Brain microvascular endothelial cell (primary cell): Measurements from ENCODE around the gene MDM2.

Experiments used
- DNase-seq: peaks from one replicate; pipeline ENCODE4 v3.0.0-alpha.2; 2020
- H3K27ac ChIP-seq: fragments of 250-450 bp; sonication (Bioruptor Pico); 2 replicates; pipeline ENCODE4 v1.5.1; 2020; ENCODE audit warnings: mild to moderate bottlenecking, moderate library complexity
- H3K27me3 ChIP-seq: fragments of 250-450 bp; sonication (Bioruptor Pico); replicated peaks from 2 replicates; pipeline ENCODE4 v1.5.1; 2020; ENCODE audit warnings: mild to moderate bottlenecking
- H3K36me3 ChIP-seq: fragments of 250-450 bp; sonication (Bioruptor Pico); replicated peaks from 2 replicates; pipeline ENCODE4 v1.5.1; 2020; ENCODE audit warnings: mild to moderate bottlenecking
- H3K4me3 ChIP-seq: 2 replicates; pipeline ENCODE4 v1.5.1; 2011; ENCODE audit warnings: low read depth, mild to moderate bottlenecking, control low read depth, low read length, moderate library complexity
- in situ Hi-C: cut with HindIII; loops from 2 replicates; pipeline ENCODE4 v1.10.0; 2017; ENCODE audit warnings: low sequenced_read_pairs, low pct_ligation_motif_present
- TF ChIP-seq, protein P1 (sequence below): IDR thresholded peaks from 2 replicates; pipeline ENCODE4 v1.5.1; 2011; ENCODE audit warnings: low read depth, mild to moderate bottlenecking, moderate library complexity, low read length, control low read depth, inconsistent platforms; ENCODE audit errors: missing control alignments

MDM2 gene

DNA sequence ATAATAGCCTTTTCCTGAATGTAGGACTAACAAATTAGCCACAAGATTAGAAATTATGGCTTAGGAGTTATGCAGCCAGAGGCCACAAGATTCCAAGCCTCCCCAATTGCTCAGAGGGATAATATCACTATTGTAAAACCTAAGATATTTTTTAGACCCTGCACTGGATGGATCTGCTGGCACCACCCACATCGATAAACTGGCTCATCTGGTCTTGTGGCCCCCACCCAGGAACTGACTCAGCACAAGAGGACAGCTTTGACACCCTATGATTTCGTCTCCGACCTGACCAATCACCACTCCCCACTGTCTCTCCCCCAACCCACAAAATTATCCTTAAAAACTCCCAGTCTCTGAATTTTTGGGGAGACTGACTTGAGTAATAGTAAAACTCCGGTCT is 70.3 kb downstream of the MDM2 start:
- in situ Hi-C loops, result no loop called here
- H3K4me3 ChIP-seq, result no peak overlapping the region
- no peak for DNase-seq
- H3K27me3 ChIP-seq, result no peaks in the 10 kb centered on the region
- no peak overlapping the region for H3K27ac ChIP-seq
- H3K36me3 ChIP-seq, result no peaks in the 10 kb centered on the region
- TF ChIP-seq, protein P1, sequence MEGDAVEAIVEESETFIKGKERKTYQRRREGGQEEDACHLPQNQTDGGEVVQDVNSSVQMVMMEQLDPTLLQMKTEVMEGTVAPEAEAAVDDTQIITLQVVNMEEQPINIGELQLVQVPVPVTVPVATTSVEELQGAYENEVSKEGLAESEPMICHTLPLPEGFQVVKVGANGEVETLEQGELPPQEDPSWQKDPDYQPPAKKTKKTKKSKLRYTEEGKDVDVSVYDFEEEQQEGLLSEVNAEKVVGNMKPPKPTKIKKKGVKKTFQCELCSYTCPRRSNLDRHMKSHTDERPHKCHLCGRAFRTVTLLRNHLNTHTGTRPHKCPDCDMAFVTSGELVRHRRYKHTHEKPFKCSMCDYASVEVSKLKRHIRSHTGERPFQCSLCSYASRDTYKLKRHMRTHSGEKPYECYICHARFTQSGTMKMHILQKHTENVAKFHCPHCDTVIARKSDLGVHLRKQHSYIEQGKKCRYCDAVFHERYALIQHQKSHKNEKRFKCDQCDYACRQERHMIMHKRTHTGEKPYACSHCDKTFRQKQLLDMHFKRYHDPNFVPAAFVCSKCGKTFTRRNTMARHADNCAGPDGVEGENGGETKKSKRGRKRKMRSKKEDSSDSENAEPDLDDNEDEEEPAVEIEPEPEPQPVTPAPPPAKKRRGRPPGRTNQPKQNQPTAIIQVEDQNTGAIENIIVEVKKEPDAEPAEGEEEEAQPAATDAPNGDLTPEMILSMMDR, result no peak

DNA sequence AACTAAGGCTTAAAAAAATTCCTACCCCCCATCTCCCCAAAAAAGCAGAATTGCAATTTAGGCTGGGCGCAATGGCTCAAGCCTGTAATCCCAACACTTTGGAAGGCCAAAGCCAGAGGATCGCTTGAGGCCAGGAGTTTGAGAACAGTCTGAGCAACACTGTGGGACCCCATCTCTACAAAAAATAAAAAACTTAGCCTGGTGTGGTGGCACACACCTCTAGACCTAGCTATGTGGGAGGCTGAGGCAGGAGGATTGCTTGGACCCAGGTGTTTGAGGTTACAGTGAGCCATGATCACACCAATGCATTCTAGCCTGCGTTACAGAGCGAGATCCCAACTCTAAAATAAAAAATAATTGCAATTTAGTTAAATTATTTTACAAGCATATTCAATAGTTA is 70.9 kb downstream of the MDM2 start:
- no peak overlapping the region for H3K27ac ChIP-seq
- no peaks in the 10 kb centered on the region for H3K27me3 ChIP-seq
- in situ Hi-C loops, result no loop called here
- no peaks in the 10 kb centered on the region for H3K36me3 ChIP-seq
- TF ChIP-seq, protein P1, result no peak
- no peak for DNase-seq
- no peak overlapping the region for H3K4me3 ChIP-seq

DNA sequence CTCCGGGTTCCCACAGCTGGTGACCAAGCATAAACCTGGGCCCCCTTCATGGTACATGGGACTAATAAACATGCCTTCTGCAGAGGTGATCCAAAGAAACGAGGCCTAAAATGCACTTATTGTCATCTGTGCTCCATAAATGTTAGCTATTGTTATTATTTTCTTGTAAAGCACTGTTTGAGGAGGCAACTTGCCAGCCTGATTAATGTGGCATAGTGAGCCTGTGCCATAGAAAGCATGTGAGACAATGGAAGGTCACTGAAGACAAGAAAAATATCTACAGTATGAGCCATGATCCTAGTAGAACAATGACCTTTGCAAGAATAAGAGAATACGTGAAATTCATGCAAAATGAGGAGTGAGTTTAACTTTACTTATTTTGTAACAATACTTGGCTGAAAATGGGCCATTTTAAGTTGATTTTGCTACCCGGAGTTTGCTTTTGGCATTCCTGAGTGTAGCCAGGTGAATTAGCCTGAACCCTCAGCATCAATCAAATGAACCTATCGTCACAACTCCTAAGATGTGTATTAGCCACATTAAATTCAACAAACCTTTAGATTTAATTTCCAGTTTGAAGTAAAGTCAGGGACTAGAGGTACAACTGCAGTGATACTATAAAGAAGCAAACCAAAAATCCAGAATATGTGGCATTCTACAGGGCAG is 72.8 kb downstream of the MDM2 start:
- no peak overlapping the region for H3K4me3 ChIP-seq
- H3K27ac ChIP-seq, result no peak overlapping the region
- H3K36me3 ChIP-seq, result no peaks in the 10 kb centered on the region
- TF ChIP-seq, protein P1, result no peak
- no peaks in the 10 kb centered on the region for H3K27me3 ChIP-seq
- in situ Hi-C loops, result no loop called here
- no peak for DNase-seq

DNA sequence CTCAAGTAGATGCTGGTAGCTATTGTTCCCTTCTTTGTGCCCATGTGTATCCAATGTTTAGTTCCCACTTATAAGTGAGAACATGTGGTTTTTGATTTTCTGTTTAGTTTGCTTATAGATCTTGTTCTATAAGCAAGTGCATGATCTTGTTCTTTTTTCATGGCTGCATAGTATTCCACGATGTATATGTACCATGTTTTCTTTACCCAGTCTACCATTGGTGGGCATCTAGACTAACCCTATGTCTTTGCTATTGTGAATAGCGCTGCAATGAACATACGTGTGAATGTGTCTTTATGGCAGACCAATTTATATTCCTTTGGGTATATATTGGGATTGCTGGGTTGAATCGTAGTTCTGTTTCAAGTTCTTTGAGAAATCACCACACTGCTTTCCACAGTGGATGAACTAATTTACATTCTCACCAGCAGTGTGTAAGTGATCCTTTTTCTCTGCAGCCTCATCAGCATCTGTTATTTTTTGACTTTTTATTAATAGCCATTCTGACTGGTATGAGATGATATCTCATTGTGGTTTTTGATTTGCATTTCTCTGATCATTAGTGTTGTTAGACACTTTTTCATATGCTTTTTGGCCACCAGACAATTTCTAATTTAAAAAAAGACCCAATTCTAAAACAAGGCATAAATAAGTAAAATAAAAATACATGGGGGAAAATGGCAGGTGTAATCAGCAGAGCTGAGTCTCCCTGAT is 74.4 kb downstream of the MDM2 start:
- no peaks in the 10 kb centered on the region for H3K36me3 ChIP-seq
- in situ Hi-C loops, result no loop called here
- DNase-seq, result no peak
- no peaks in the 10 kb centered on the region for H3K27me3 ChIP-seq
- H3K4me3 ChIP-seq, result no peak overlapping the region
- H3K27ac ChIP-seq, result no peak overlapping the region
- TF ChIP-seq, protein P1, result no peak

DNA sequence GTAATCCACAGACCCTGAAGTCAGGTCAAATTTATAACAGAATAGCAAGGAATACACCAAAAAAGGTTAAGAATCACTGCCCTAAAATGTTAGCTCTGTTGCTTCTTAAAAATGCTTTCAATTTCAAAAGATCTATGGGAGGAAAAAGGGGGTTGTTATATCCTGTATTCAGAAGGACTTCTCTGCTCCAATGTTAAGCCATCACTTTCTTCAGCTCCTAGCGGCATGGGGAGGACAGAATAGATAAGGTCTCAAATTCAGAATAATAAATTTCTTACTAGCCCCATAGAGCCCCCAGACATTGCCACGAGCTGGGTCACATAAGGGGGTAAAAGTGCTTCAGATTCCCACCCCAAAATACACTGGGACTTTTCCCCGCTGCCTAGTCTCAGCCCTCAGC is 75.2 kb downstream of the MDM2 start:
- TF ChIP-seq, protein P1, result no peak
- in situ Hi-C loops, result no loop called here
- Histone ChIP-seq H3K27ac (no peak overlapping the region), H3K4me3 (no peak overlapping the region), H3K27me3 (no peaks in the 10 kb centered on the region), H3K36me3 (no peaks in the 10 kb centered on the region)
- DNase-seq, result no peak

DNA sequence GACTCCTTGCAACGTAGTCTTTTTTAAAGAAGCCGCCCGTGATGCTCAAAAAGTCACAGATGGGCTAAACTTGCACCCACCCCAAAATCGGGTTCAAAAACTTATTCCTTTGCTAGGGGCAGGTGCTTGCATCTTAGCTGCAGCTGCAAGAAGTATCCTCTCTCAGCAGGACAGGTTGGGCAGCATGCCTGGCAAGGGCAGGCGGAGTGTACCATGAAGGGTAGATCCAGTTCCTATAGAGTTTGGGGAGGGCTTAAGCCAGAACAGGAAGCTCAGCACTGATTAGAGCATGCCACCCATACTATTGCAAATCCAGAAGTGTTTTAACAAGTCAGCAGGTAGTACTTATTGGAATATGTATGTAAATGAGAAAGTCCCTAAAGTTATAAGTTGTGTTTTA is 76.3 kb downstream of the MDM2 start:
- TF ChIP-seq, protein P1, result no peak
- DNase-seq, result no peak
- in situ Hi-C loops, result no loop called here
- Histone ChIP-seq H3K27ac (no peak overlapping the region), H3K36me3 (no peaks in the 10 kb centered on the region), H3K27me3 (no peaks in the 10 kb centered on the region), H3K4me3 (no peak overlapping the region)
